Loucy (cell line): ENCODE measurements around the gene SLC9A3.

ENCODE experiments used
- CTCF ChIP-seq: fragments of 200-600 bp; sonication (generic); conservative IDR thresholded peaks from 2 replicates; pipeline ENCODE4 v1.5.1; 2014; ENCODE audit warnings: mild to moderate bottlenecking, antibody characterized with exemption, low read length
- EZH2phosphoT487 ChIP-seq: fragments of 200-600 bp; IDR thresholded peaks from 2 replicates; pipeline ENCODE4 v1.6.1; 2018; ENCODE audit warnings: antibody characterized with exemption, mild to moderate bottlenecking, moderate library complexity, borderline replicate concordance

GRCh38 chr5:466661-467310 lies 57.5 kb downstream of the SLC9A3 start:
- no peak for TF ChIP-seq CTCF
- no peak for TF ChIP-seq EZH2phosphoT487
